ENCODE measurements around the gene JAML. TPM values are rescaled to one million over a fixed set of nuclear protein-coding genes. Genes with fewer than 3 reads are reported as not detected.

JAML gene
- total and polyA plus RNA-seq, 2 donors (not counting 1 experiment from before 2014, with no cell fraction given) = not detected

Other genes with a start within 250 kb of the JAML start
- 0.17 and 0.26 TPM in 2 replicates for gene IL10RA, start 238.6 kb downstream of the JAML start, total RNA-seq
- 0.36 TPM in 1 of 2 replicates, not detected in the other for gene IL10RA, start 238.6 kb downstream of the JAML start, polyA plus RNA-seq
- gene TMPRSS4, start 147.9 kb downstream of the JAML start, total RNA-seq = not detected in 2 replicates
- gene TMPRSS4, start 147.9 kb downstream of the JAML start, polyA plus RNA-seq = not detected in 2 replicates
- not detected in 2 replicates for gene SMIM35, start 138.0 kb downstream of the JAML start, total RNA-seq
- gene SMIM35, start 138.0 kb downstream of the JAML start, polyA plus RNA-seq = not detected in 2 replicates
- 6.7 and 10.4 TPM in 2 replicates for gene SCN4B, start 72.2 kb downstream of the JAML start, total RNA-seq
- 1.5 and 5.8 TPM in 2 replicates for gene SCN4B, start 72.2 kb downstream of the JAML start, polyA plus RNA-seq
- 4.9 and 7.3 TPM in 2 replicates for gene SCN2B, start 48.4 kb downstream of the JAML start, total RNA-seq
- 0.11 and 0.19 TPM in 2 replicates for gene SCN2B, start 48.4 kb downstream of the JAML start, polyA plus RNA-seq
- gene MPZL3, start 27.4 kb upstream of the JAML start, total RNA-seq = 0.26 and 0.33 TPM in 2 replicates
- gene MPZL3, start 27.4 kb upstream of the JAML start, polyA plus RNA-seq = 0.09 and 0.44 TPM in 2 replicates
- gene MPZL2, start 39.3 kb upstream of the JAML start, total RNA-seq = not detected in 2 replicates
- gene MPZL2, start 39.3 kb upstream of the JAML start, polyA plus RNA-seq = not detected in 2 replicates
- gene CD3E, start 79.7 kb upstream of the JAML start, total RNA-seq = not detected in 2 replicates
- not detected in 2 replicates for gene CD3E, start 79.7 kb upstream of the JAML start, polyA plus RNA-seq
- not detected in 2 replicates for gene CD3D, start 117.7 kb upstream of the JAML start, total RNA-seq
- not detected in 2 replicates for gene CD3D, start 117.7 kb upstream of the JAML start, polyA plus RNA-seq
- not detected in 2 replicates for gene CD3G, start 119.3 kb upstream of the JAML start, total RNA-seq
- not detected in 2 replicates for gene CD3G, start 119.3 kb upstream of the JAML start, polyA plus RNA-seq
- gene UBE4A, start 134.6 kb upstream of the JAML start, total RNA-seq = 29.0 and 37.0 TPM in 2 replicates
- 21.8 and 24.9 TPM in 2 replicates for gene UBE4A, start 134.6 kb upstream of the JAML start, polyA plus RNA-seq
- gene ATP5MG, start 176.6 kb upstream of the JAML start, total RNA-seq = 67.3 and 75.6 TPM in 2 replicates
- gene ATP5MG, start 176.6 kb upstream of the JAML start, polyA plus RNA-seq = 217 and 293 TPM in 2 replicates
- 19.0 and 33.4 TPM in 2 replicates for gene KMT2A, start 211.5 kb upstream of the JAML start, total RNA-seq
- 15.3 and 17.1 TPM in 2 replicates for gene KMT2A, start 211.5 kb upstream of the JAML start, polyA plus RNA-seq

Data from fibroblast of lung (primary cell).